Activated naive CD8-positive, alpha-beta T cell (primary cell): ENCODE data around the gene RPL36.
A peak's percentile ranks its signal among the peaks of the same experiment; 100 is the strongest.

Experiments used
- H3K27ac Mint-ChIP-seq: one replicate; pipeline ENCODE4 v1.8.0; 2021; ENCODE audit warnings: mixed read lengths
- H3K27me3 Mint-ChIP-seq: one replicate; pipeline ENCODE4 v1.8.0; 2021; ENCODE audit warnings: mixed read lengths
- H3K36me3 Mint-ChIP-seq: one replicate; pipeline ENCODE4 v1.8.0; 2021; ENCODE audit warnings: mixed read lengths
- H3K4me1 Mint-ChIP-seq: one replicate; pipeline ENCODE4 v1.8.0; 2021; ENCODE audit warnings: low read depth, mixed read lengths
- H3K4me3 Mint-ChIP-seq: one replicate; pipeline ENCODE4 v1.8.0; 2021; ENCODE audit warnings: mild to moderate bottlenecking, mixed read lengths
- H3K9me3 Mint-ChIP-seq: one replicate; pipeline ENCODE4 v1.8.0; 2021; ENCODE audit warnings: low read depth, mixed read lengths

RPL36 gene

DNA sequence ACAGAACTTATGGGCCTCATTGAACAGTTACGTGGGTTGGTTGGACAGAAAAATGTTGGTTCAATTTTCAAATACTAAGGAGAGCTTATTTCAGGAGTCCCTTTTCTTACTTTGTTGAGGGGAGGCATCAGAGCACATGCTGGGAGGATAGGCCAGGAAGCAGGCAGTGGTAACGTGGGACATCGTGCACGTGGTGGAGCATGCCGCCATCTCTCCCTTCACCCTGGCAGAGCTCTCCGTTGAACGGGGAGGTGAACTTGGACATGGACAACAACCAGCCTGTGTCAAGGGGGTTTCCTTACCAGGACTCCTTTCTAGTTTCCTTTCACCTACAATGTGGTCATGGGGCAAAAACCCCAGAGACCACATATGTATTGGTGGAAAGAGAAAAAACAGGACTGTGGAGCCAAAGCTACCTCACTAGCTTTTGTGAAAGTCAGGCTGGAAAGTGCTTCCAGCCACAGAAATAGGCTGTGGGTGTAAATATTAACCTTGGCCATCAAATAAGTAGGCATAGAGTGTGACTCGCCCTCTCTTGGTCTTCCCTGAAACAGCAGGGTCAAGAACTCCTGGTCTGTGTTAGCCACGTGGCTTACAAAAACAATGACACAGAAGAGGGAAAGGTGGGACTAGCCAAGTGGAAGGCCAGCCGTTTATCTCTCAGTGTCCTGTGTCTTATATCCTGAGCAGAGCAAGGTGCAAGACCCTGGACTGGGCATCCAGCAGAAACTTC is 24.1 kb upstream of the RPL36 start:
- Mint-ChIP-seq H3K9me3 (no peaks in the 10 kb centered on the region), H3K4me3 (no peak overlapping the region), H3K36me3 (no peaks in the 10 kb centered on the region), H3K27ac (peak overlapping the region; percentile 34), H3K27me3 (no peaks in the 10 kb centered on the region), H3K4me1 (no peaks in the 10 kb centered on the region)

GRCh38 chr19:5666921-5667610 is 23.0 kb upstream of the RPL36 start:
- no peak overlapping the region for H3K4me3 Mint-ChIP-seq
- H3K27ac Mint-ChIP-seq = peak overlapping the region; percentile 58
- H3K36me3 Mint-ChIP-seq = no peaks in the 10 kb centered on the region
- no peaks in the 10 kb centered on the region for H3K27me3 Mint-ChIP-seq
- no peaks in the 10 kb centered on the region for H3K9me3 Mint-ChIP-seq
- H3K4me1 Mint-ChIP-seq = no peaks in the 10 kb centered on the region

DNA sequence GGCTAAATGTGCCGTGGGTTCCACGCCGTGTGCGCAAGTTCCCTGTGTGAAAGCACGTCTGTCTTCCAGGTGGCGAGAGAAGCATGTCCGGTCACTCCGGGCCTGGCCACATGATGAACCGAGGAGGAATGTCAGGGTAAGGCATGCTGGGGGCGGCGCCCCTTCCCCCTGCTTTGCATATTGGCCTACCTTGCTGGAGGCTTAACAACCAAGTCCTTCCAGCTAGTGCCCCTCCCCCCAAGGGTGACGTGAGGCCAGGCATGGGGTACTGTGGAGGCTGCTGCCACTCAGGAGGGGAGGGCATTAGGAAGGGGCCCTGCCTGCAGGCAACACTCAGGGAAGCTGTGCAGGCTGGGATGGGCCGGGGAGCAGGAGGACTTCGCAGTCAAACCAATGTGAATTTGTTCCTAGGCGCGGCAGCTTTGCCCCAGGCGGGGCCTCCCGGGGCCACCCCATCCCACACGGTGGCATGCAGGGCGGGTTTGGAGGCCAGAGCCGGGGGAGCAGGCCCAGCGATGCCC is 22.3 kb upstream of the RPL36 start:
- H3K4me1 Mint-ChIP-seq = no peaks in the 10 kb centered on the region
- no peaks in the 10 kb centered on the region for H3K9me3 Mint-ChIP-seq
- H3K27me3 Mint-ChIP-seq = no peaks in the 10 kb centered on the region
- no peak overlapping the region for H3K4me3 Mint-ChIP-seq
- H3K36me3 Mint-ChIP-seq = no peaks in the 10 kb centered on the region
- no peak overlapping the region for H3K27ac Mint-ChIP-seq

GRCh38 chr19:5669212-5669611 is 20.9 kb upstream of the RPL36 start:
- Mint-ChIP-seq H3K4me3 (no peak overlapping the region), H3K36me3 (no peaks in the 10 kb centered on the region), H3K4me1 (no peaks in the 10 kb centered on the region), H3K9me3 (no peaks in the 10 kb centered on the region), H3K27me3 (no peaks in the 10 kb centered on the region), H3K27ac (no peak overlapping the region)

- Mint-ChIP-seq H3K4me1 (no peaks in the 10 kb centered on the region), H3K9me3 (no peaks in the 10 kb centered on the region), H3K27ac (no peak overlapping the region), H3K36me3 (no peaks in the 10 kb centered on the region), H3K27me3 (no peaks in the 10 kb centered on the region), H3K4me3 (no peak overlapping the region)
Observed at GRCh38 chr19:5671600-5671999, 18.5 kb upstream of the RPL36 start.

GRCh38 chr19:5672708-5673459 is 17.2 kb upstream of the RPL36 start:
- Mint-ChIP-seq H3K27me3 (no peaks in the 10 kb centered on the region), H3K4me1 (no peaks in the 10 kb centered on the region), H3K36me3 (no peaks in the 10 kb centered on the region), H3K27ac (no peak overlapping the region), H3K9me3 (no peaks in the 10 kb centered on the region), H3K4me3 (no peak overlapping the region)

DNA sequence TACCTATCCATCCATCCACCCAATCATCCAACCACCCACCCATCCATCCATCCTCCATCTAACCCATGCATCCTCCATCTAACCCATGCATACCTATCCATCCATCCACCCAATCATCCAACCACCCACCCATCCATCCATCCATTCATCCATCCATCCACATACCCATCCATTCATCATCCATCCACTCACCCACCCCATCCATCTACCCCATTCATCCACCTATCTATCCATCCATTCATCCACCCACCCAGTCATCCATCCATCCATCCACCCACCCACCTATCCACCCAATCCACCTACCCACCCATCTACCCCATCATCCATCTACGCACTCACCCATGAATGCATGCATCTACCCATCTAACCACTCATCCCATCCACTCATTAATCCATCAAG is 16.3 kb upstream of the RPL36 start:
- Mint-ChIP-seq H3K36me3 (no peaks in the 10 kb centered on the region), H3K4me1 (no peaks in the 10 kb centered on the region), H3K27ac (no peak overlapping the region), H3K27me3 (no peaks in the 10 kb centered on the region), H3K9me3 (no peaks in the 10 kb centered on the region), H3K4me3 (no peak overlapping the region)

DNA sequence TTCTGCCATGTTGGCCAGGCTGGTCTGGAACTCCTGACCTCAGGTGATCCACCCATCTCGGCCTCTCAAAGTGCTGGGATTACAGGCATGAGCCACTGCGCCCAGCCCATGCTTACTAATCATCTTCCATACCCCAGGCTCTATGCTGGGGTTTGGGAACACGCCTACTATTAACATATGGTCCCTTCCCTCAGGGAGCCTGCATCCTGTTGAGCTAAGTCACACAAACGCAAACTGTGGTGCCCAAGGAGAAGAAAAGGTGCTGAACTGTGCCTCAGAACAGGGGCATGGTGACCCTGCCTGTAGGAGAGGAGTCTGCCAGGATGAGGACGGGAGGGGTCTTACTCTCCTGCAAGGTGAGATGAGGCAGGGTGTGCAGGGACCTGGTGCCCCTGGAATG is 15.4 kb upstream of the RPL36 start:
- Mint-ChIP-seq H3K9me3 (no peaks in the 10 kb centered on the region), H3K27me3 (no peaks in the 10 kb centered on the region), H3K27ac (no peak overlapping the region), H3K36me3 (no peaks in the 10 kb centered on the region), H3K4me3 (no peak overlapping the region), H3K4me1 (peaks cover 4% of the 10 kb centered on the region)

DNA sequence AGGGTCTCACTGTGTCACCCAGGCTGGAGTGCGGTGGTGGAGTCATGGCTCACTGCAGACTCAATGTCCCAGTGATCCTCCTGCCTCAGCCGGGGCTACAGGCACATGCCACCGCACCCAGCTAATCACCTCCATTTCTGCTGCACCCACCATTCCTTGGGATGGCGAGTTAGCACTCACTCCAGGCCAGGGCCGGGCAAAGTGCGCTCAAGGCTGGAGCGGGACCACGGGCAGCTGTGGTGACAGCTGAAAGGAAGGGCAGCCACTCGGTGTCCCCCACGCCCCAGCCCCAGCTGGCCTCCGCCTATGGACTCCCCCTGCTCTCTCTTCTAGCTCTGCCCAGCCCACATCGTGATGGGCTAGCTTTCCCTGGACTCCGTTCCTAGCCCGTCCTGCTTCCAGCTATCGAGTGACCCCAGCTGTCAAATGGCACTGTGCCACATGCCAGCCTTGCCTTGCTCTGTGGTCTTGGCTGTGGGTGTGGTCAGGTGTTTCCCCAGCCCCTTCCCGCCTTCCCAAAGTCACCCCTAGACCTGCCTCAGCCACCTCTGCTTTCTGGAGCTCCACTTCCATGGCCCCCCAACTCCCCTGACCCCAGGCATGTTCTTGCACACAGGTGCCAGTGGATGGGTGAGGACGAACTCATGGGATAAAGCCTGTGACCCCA is 13.9 kb upstream of the RPL36 start:
- Mint-ChIP-seq H3K36me3 (no peaks in the 10 kb centered on the region), H3K4me1 (peaks cover 8% of the 10 kb centered on the region), H3K27ac (no peak overlapping the region)

GRCh38 chr19:5676772-5677105 is 13.4 kb upstream of the RPL36 start:
- no peaks in the 10 kb centered on the region for H3K27me3 Mint-ChIP-seq
- H3K36me3 Mint-ChIP-seq = no peaks in the 10 kb centered on the region
- H3K4me1 Mint-ChIP-seq = peaks cover 12% of the 10 kb centered on the region
- H3K9me3 Mint-ChIP-seq = no peaks in the 10 kb centered on the region
- H3K27ac Mint-ChIP-seq = no peak overlapping the region
- H3K4me3 Mint-ChIP-seq = no peak overlapping the region

More for the DNA sequence above, 13.9 kb upstream of the RPL36 start:
- no peaks in the 10 kb centered on the region for H3K27me3 Mint-ChIP-seq
- H3K9me3 Mint-ChIP-seq = no peaks in the 10 kb centered on the region
- no peak overlapping the region for H3K4me3 Mint-ChIP-seq

GRCh38 chr19:5677136-5677535 is 13.0 kb upstream of the RPL36 start:
- no peaks in the 10 kb centered on the region for H3K36me3 Mint-ChIP-seq
- H3K4me3 Mint-ChIP-seq = no peak overlapping the region
- no peak overlapping the region for H3K27ac Mint-ChIP-seq
- no peaks in the 10 kb centered on the region for H3K9me3 Mint-ChIP-seq
- no peaks in the 10 kb centered on the region for H3K27me3 Mint-ChIP-seq
- peaks cover 16% of the 10 kb centered on the region for H3K4me1 Mint-ChIP-seq

GRCh38 chr19:5677580-5677979 is 12.5 kb upstream of the RPL36 start:
- Mint-ChIP-seq H3K4me3 (no peak overlapping the region), H3K36me3 (no peaks in the 10 kb centered on the region), H3K4me1 (peaks cover 16% of the 10 kb centered on the region), H3K27me3 (no peaks in the 10 kb centered on the region), H3K9me3 (no peaks in the 10 kb centered on the region), H3K27ac (peak overlapping the region; percentile 41)

DNA sequence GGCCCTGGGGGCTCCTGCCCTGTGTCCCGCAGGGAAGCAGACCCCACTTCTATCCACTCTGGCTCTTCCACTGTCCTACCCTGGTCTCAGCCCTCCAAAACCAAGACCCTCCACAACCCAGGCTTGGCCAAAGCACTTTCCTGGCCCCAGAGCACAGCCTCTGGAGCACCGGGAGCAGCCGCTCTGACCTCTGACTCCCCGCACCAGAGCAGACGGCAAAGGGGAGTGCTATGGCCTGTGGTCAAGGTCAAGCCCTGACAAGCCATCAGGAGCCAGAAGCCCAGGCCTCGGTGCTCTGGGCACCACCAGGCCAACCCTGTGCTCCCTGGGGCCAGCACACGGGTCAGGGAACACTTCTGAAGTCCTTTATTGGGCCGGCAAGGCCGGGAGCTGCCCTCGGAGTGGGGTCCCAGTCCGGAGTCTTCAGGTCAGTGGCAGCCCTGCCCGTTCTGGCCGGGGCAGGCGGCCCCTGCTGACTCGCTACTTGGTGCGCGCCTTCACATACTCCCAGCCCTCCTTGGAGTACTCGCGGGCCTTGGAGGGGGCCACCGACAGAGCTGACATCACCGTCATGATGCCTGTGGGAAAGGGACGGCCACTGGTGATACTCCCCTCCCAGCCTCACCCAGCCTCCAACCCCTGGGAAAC is 11.9 kb upstream of the RPL36 start:
- H3K4me1 Mint-ChIP-seq = peaks cover 18% of the 10 kb centered on the region
- H3K27me3 Mint-ChIP-seq = no peaks in the 10 kb centered on the region
- H3K4me3 Mint-ChIP-seq = no peak overlapping the region
- H3K9me3 Mint-ChIP-seq = no peaks in the 10 kb centered on the region
- no peak overlapping the region for H3K27ac Mint-ChIP-seq
- no peaks in the 10 kb centered on the region for H3K36me3 Mint-ChIP-seq

- Mint-ChIP-seq H3K36me3 (no peaks in the 10 kb centered on the region), H3K9me3 (no peaks in the 10 kb centered on the region), H3K27me3 (no peaks in the 10 kb centered on the region), H3K4me1 (peaks cover 18% of the 10 kb centered on the region), H3K4me3 (peak overlapping the region; percentile 96), H3K27ac (peak overlapping the region; percentile 97)
Observed at GRCh38 chr19:5679289-5680083, 10.6 kb upstream of the RPL36 start.
